WERI-Rb-1 (cell line): ENCODE measurements around the gene STAB2.

Source experiments
- DNase-seq: peaks from one replicate; pipeline ENCODE4 v3.0.0-alpha.2; 2020
- H3K27ac ChIP-seq: fragments of 250-450 bp; sonication (Bioruptor Pico); 2 replicates; pipeline ENCODE4 v1.5.1; 2020; ENCODE audit warnings: mild to moderate bottlenecking, moderate library complexity
- H3K27me3 ChIP-seq: fragments of 250-450 bp; sonication (Bioruptor Pico); 2 replicates; pipeline ENCODE4 v1.5.1; 2021; ENCODE audit warnings: mild to moderate bottlenecking, low read depth, moderate library complexity; ENCODE audit not compliant: insufficient read depth, severe bottlenecking
- H3K36me3 ChIP-seq: fragments of 250-450 bp; sonication (Bioruptor Pico); 2 replicates; pipeline ENCODE4 v1.5.1; 2020; ENCODE audit warnings: mild to moderate bottlenecking, moderate library complexity
- H3K4me3 ChIP-seq: 2 replicates; pipeline ENCODE4 v1.5.1; 2011; ENCODE audit warnings: low read depth, mild to moderate bottlenecking, control low read depth, low read length
- H3K9me3 ChIP-seq: fragments of 250-450 bp; sonication (Bioruptor Pico); 2 replicates; pipeline ENCODE4 v1.5.1; 2021; ENCODE audit warnings: mild to moderate bottlenecking, moderate library complexity; ENCODE audit not compliant: severe bottlenecking
- TF ChIP-seq, protein P1 (sequence below): IDR thresholded peaks from 2 replicates; pipeline ENCODE4 v1.5.1; 2011; ENCODE audit warnings: low read depth, mild to moderate bottlenecking, control low read depth, inconsistent platforms, low read length

STAB2 gene

DNA sequence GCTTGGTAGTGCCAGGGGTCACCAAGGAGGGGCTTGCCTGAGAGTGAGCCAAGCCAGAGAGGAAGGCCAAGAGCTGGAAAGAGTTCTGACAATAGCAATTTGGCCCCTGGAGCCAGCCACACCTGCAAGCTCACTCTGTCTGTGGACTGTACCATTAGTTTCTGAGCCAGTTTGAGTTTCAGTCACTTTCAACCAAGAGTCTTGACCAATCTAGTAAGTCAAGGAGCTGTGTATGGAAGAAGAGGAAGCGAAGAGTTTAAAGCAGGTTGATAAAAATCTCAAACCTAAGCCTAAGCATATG is 215.5 kb downstream of the STAB2 start:
- TF ChIP-seq, protein P1, sequence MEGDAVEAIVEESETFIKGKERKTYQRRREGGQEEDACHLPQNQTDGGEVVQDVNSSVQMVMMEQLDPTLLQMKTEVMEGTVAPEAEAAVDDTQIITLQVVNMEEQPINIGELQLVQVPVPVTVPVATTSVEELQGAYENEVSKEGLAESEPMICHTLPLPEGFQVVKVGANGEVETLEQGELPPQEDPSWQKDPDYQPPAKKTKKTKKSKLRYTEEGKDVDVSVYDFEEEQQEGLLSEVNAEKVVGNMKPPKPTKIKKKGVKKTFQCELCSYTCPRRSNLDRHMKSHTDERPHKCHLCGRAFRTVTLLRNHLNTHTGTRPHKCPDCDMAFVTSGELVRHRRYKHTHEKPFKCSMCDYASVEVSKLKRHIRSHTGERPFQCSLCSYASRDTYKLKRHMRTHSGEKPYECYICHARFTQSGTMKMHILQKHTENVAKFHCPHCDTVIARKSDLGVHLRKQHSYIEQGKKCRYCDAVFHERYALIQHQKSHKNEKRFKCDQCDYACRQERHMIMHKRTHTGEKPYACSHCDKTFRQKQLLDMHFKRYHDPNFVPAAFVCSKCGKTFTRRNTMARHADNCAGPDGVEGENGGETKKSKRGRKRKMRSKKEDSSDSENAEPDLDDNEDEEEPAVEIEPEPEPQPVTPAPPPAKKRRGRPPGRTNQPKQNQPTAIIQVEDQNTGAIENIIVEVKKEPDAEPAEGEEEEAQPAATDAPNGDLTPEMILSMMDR = no peak
- DNase-seq = no peak
- Histone ChIP-seq H3K36me3 (no peaks in the 10 kb centered on the region), H3K27me3 (no peaks in the 10 kb centered on the region), H3K4me3 (no peak overlapping the region), H3K9me3 (no peaks in the 10 kb centered on the region), H3K27ac (no peak overlapping the region)

DNA sequence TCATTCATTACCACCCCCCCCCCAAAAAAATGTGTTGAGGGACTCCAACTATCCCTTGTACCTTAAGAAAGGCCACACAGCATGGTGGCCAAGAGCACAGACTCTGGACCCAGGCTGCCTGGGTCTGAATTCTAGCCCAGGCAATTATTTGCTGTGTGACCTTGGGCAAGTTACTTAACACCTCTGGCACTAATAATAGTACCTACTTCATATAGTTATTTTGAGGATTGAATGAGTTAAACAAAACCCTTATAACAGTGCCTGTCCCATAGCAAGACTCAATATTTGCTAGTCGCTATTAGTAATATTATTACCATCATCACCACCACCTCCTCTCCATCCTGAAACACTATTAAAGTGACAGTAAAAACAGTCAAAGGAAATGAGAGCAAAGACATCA is 216.8 kb downstream of the STAB2 start:
- no peak for DNase-seq
- TF ChIP-seq, protein P1 = no peak
- H3K27ac ChIP-seq = no peak overlapping the region

DNA sequence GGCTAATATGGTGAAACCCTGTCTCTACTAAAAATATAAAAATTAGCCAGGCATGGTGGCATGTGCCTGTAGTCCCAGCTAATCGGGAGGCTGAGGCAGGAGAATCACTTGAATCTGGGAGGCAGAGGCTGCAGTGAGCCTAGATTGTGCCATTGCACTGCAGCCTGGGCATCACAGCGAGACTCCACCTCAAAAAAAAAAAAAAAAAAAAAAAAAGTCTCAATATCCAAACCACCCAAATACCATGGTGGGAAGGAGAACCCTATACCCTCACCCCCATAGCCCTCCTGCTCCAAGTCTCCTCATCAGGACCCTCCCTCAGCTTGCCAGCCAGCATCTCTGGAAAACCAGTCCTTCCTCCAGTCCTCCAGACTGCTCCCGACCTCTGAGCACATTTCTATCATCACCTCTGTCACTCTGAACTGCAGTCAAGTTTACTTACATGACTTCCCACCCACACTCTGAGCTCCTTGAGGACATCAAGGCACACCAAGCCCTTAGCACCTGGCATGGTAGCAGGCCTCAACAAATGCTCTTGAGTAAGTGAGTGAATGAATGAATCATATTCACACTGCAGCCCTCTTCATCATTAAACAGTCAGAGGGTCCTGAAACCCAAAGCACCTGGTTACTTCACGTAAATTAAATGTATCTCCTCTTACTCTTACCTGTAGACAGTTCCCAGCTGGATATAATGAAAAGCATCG is 218.7 kb downstream of the STAB2 start:
- Histone ChIP-seq H3K27ac (no peak overlapping the region), H3K36me3 (no peaks in the 10 kb centered on the region; the same call in 1 of the 2 replicates)

More for the DNA sequence above, 216.8 kb downstream of the STAB2 start:
- Histone ChIP-seq H3K36me3 (no peaks in the 10 kb centered on the region), H3K9me3 (no peaks in the 10 kb centered on the region), H3K4me3 (no peak overlapping the region), H3K27me3 (no peaks in the 10 kb centered on the region)

DNA sequence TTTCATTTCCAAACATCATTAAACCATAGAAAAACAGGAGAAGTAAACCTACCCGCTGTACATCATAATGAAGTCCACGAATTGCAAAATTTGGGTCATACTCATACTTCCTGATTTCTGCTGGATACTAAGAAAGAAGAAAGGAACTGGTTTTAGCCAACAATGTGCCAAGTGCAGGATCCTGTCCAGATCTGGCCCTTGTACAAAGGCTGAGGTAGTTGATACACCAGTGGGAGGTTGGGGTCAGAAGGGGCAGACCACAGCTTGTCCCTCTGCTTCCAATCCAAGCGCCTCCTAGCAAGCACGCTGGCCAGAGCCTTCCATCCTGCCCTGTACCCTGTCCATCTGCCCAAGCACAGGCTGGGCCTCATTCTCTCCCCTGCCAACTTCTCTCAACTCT is 219.7 kb downstream of the STAB2 start:
- no peaks in the 10 kb centered on the region; the same call in 1 of the 2 replicates for H3K36me3 ChIP-seq
- no peak for DNase-seq
- TF ChIP-seq, protein P1 = no peak
- H3K9me3 ChIP-seq = no peaks in the 10 kb centered on the region
- H3K27ac ChIP-seq = no peak overlapping the region
- no peaks in the 10 kb centered on the region for H3K27me3 ChIP-seq
- H3K4me3 ChIP-seq = no peak overlapping the region

More for the DNA sequence above, 218.7 kb downstream of the STAB2 start:
- TF ChIP-seq, protein P1 = no peak
- H3K27me3 ChIP-seq = no peaks in the 10 kb centered on the region
- no peak for DNase-seq
- no peak overlapping the region for H3K4me3 ChIP-seq
- H3K9me3 ChIP-seq = no peaks in the 10 kb centered on the region

DNA sequence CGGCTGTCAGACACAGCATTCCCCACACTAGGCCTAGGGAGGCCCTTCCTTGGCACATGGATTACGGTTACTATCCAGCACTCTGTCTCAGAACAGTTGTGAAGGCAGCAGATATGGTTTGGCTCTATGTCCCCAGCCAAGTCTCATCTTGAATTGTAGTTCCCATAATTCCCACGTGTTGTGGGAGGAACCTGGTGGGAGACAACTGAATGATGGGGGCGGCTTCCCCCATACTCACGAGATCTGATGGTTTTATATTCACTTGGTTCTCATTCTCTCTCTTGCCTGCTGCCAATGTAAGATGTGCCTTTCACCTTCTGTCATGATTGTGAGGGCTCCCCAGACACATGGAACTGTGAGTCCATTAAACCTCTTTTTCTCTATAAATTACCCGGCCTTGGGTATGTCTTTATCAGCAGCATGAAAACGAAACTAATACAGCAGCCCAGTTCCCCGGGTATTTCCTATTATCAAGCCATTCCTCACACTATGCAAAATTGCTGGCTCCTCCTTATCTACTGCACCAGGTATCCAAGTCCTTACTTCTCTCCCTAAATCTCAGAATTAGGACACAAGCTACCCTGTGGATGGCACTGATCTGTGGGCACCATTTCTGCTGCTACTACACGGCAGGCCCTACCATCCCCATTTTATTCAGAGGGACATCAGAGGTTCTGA is 220.6 kb downstream of the STAB2 start:
- no peak overlapping the region for H3K27ac ChIP-seq
- H3K36me3 ChIP-seq = no peaks in the 10 kb centered on the region; the same call in 1 of the 2 replicates
- no peaks in the 10 kb centered on the region for H3K9me3 ChIP-seq
- no peaks in the 10 kb centered on the region for H3K27me3 ChIP-seq
- no peak overlapping the region for H3K4me3 ChIP-seq
- no peak for DNase-seq
- TF ChIP-seq, protein P1 = no peak
